SJCRH30 (cell line): ENCODE measurements around the gene ZNF793. TPM values are rescaled to one million over a fixed set of nuclear protein-coding genes. Genes with fewer than 3 reads are reported as not detected.

Source experiments
- DNase-seq, 2 experiments: peaks; one replicate each; pipeline ENCODE4 v3.0.0-alpha.2; 2015 to 2020
- H3K27ac ChIP-seq: fragments of 250-450 bp; sonication (Bioruptor Pico); 2 replicates; pipeline ENCODE4 v1.5.1; 2020; ENCODE audit warnings: mild to moderate bottlenecking, moderate library complexity
- H3K27me3 ChIP-seq: fragments of 250-450 bp; sonication (Bioruptor Pico); 2 replicates; pipeline ENCODE4 v1.5.1; 2020; ENCODE audit warnings: mild to moderate bottlenecking, moderate library complexity
- H3K36me3 ChIP-seq: fragments of 250-450 bp; sonication (Bioruptor Pico); 2 replicates; pipeline ENCODE4 v1.5.1; 2020; ENCODE audit warnings: mild to moderate bottlenecking, moderate library complexity
- H3K4me1 ChIP-seq: fragments of 250-450 bp; sonication (Bioruptor Pico); 2 replicates; pipeline ENCODE4 v1.5.1; 2020; ENCODE audit warnings: mild to moderate bottlenecking, moderate library complexity
- H3K4me3 ChIP-seq: fragments of 250-450 bp; sonication (Bioruptor Pico); 2 replicates; pipeline ENCODE4 v1.5.1; 2020; ENCODE audit warnings: mild to moderate bottlenecking, moderate library complexity
- H3K9me3 ChIP-seq: fragments of 250-450 bp; sonication (Bioruptor Pico); replicated peaks from 2 replicates; pipeline ENCODE4 v1.5.1; 2020; ENCODE audit warnings: mild to moderate bottlenecking, moderate library complexity
- total RNA-seq: library from RNA; depleted of rRNA; stranded (reverse); fragments of >200 nt; shearing (Covaris generic); gene quantifications from 2 replicates; pipeline ENCODE4 v1.2.3, GENCODE V29; 2014; rRNA removed

ZNF793 gene
- total RNA-seq, 1 experiment from 2014 or later = 2.3 TPM

GRCh38 chr19:37513397-37513796 lies 6.7 kb downstream of the ZNF793 start:
- no peak overlapping the region for H3K4me3 ChIP-seq
- DNase-seq = no peak
- H3K36me3 ChIP-seq = peaks cover 3% of the 10 kb centered on the region; the same call in 1 of the 2 replicates
- no peaks in the 10 kb centered on the region for H3K4me1 ChIP-seq
- H3K27ac ChIP-seq = no peak overlapping the region
- H3K9me3 ChIP-seq = peaks cover 3% of the 10 kb centered on the region; the same call in 1 of the 2 replicates
- H3K27me3 ChIP-seq = no peaks in the 10 kb centered on the region

GRCh38 chr19:37519890-37520289 lies 13.2 kb downstream of the ZNF793 start:
- no peaks in the 10 kb centered on the region for H3K4me1 ChIP-seq
- H3K9me3 ChIP-seq = peaks cover 6% of the 10 kb centered on the region; the same call in 1 of the 2 replicates
- H3K27ac ChIP-seq = no peak overlapping the region
- no peaks in the 10 kb centered on the region for H3K27me3 ChIP-seq
- H3K36me3 ChIP-seq = peaks cover 6% of the 10 kb centered on the region
- no peak overlapping the region for H3K4me3 ChIP-seq
- DNase-seq = peak in 1 of 2 experiments; percentile 17

- no peaks in the 10 kb centered on the region for H3K4me1 ChIP-seq
- no peak overlapping the region for H3K27ac ChIP-seq
- DNase-seq = no peak
- peaks cover 16% of the 10 kb centered on the region for H3K36me3 ChIP-seq
- peaks cover 18% of the 10 kb centered on the region for H3K9me3 ChIP-seq
- no peaks in the 10 kb centered on the region for H3K27me3 ChIP-seq
- H3K4me3 ChIP-seq = no peak overlapping the region
These were observed 30.7 kb downstream of the ZNF793 start for GRCh38 chr19:37537391-37537947.

GRCh38 chr19:37551129-37551993 lies 44.6 kb downstream of the ZNF793 start:
- Histone ChIP-seq H3K36me3 (no peaks in the 10 kb centered on the region), H3K9me3 (peaks cover 8% of the 10 kb centered on the region), H3K4me1 (no peaks in the 10 kb centered on the region), H3K4me3 (peak overlapping the region; percentile 50), H3K27me3 (no peaks in the 10 kb centered on the region), H3K27ac (no peak overlapping the region)
- peak; percentile 19 to 46 for DNase-seq

- Histone ChIP-seq H3K27me3 (no peaks in the 10 kb centered on the region), H3K9me3 (peaks cover 68% of the 10 kb centered on the region), H3K36me3 (0 out of 2 replicates have a peak, but pooled peaks cover 3% of the 10 kb centered on the region), H3K4me3 (no peak overlapping the region), H3K4me1 (no peaks in the 10 kb centered on the region), H3K27ac (no peak overlapping the region)
- no peak for DNase-seq
These were observed 56.8 kb downstream of the ZNF793 start for GRCh38 chr19:37563518-37563917.

GRCh38 chr19:37564624-37565369 lies 58.1 kb downstream of the ZNF793 start:
- H3K4me1 ChIP-seq = no peaks in the 10 kb centered on the region
- DNase-seq = peak in 1 of 2 experiments; percentile 3
- no peak overlapping the region for H3K27ac ChIP-seq
- H3K36me3 ChIP-seq = 0 out of 2 replicates have a peak, but pooled peaks cover 3% of the 10 kb centered on the region
- H3K9me3 ChIP-seq = peaks cover 58% of the 10 kb centered on the region
- H3K27me3 ChIP-seq = no peaks in the 10 kb centered on the region
- H3K4me3 ChIP-seq = no peak overlapping the region

- no peak overlapping the region for H3K27ac ChIP-seq
These were observed 58.6 kb downstream of the ZNF793 start for GRCh38 chr19:37565370-37565669.

GRCh38 chr19:37572203-37572602 lies 65.5 kb downstream of the ZNF793 start:
- peaks cover 14% of the 10 kb centered on the region for H3K9me3 ChIP-seq
- no peak overlapping the region for H3K27ac ChIP-seq
- H3K36me3 ChIP-seq = peaks cover 1% of the 10 kb centered on the region; the same call in 1 of the 2 replicates
- H3K4me1 ChIP-seq = no peaks in the 10 kb centered on the region
- DNase-seq = no peak
- no peaks in the 10 kb centered on the region for H3K27me3 ChIP-seq
- H3K4me3 ChIP-seq = no peak overlapping the region

More at GRCh38 chr19:37565370-37565669, 58.6 kb downstream of the ZNF793 start:
- no peaks in the 10 kb centered on the region for H3K27me3 ChIP-seq
- H3K9me3 ChIP-seq = peaks cover 60% of the 10 kb centered on the region
- no peak overlapping the region for H3K4me3 ChIP-seq
- 0 out of 2 replicates have a peak, but pooled peaks cover 3% of the 10 kb centered on the region for H3K36me3 ChIP-seq
- DNase-seq = no peak
- no peaks in the 10 kb centered on the region for H3K4me1 ChIP-seq

- H3K36me3 ChIP-seq = peaks cover 27% of the 10 kb centered on the region
- H3K27me3 ChIP-seq = no peaks in the 10 kb centered on the region
- H3K9me3 ChIP-seq = peaks cover 30% of the 10 kb centered on the region
- no peaks in the 10 kb centered on the region for H3K4me1 ChIP-seq
- H3K27ac ChIP-seq = no peak overlapping the region
- no peak for DNase-seq
- H3K4me3 ChIP-seq = no peak overlapping the region
These were observed 76.6 kb downstream of the ZNF793 start for GRCh38 chr19:37583340-37583739.

Other genes starting within 250 kb of the ZNF793 start
- gene ZNF527, start 135.8 kb upstream of the ZNF793 start, total RNA-seq = 8.1 and 8.4 TPM in 2 replicates
- 16.9 and 21.9 TPM in 2 replicates for gene ZNF569, start 39.5 kb upstream of the ZNF793 start, total RNA-seq
- gene ZNF570, start 37.6 kb upstream of the ZNF793 start, total RNA-seq = 9.4 and 11.8 TPM in 2 replicates
- gene ZNF571, start 87.9 kb downstream of the ZNF793 start, total RNA-seq = 4.7 and 5.3 TPM in 2 replicates
- 0.73 and 1.8 TPM in 2 replicates for gene ZNF540, start 87.9 kb downstream of the ZNF793 start, total RNA-seq
- gene ZFP30, start 148.5 kb downstream of the ZNF793 start, total RNA-seq = 25.3 and 29.7 TPM in 2 replicates
- 10.6 and 12.2 TPM in 2 replicates for gene ZNF607, start 212.8 kb downstream of the ZNF793 start, total RNA-seq